Measurements from ENCODE around the gene ZDHHC14.

GRCh38 chr6:157630463-157631080 lies 249.6 kb downstream of the ZDHHC14 start:
- TF ChIP-seq EZH2phosphoT487 (IDR thresholded peaks at IDR 0.05; ENCODE audit: low read length) (no peak), CTCF (IDR thresholded peaks at IDR 0.05; ENCODE audit: low read length) (no peak)
